ENCODE measurements around the gene ZDHHC7. TPM values are rescaled to one million over a fixed set of nuclear protein-coding genes. Genes with fewer than 3 reads are reported as not detected.

The ZDHHC7 gene
- polyA plus RNA-seq, 2 of the 4 experiments (the other 2 are of a cell fraction) = 42.3 to 58.0 TPM

GRCh38 chr16:84996365-84996764 lies 15.0 kb downstream of the ZDHHC7 start:
- WGBS (ENCODE audit: missing lambda C conversion rate) = 95% methylated on average over 11 of the region's 11 CpGs
- H3K4me1 ChIP-seq = peaks cover 78% of the 10 kb centered on the region
- POLR2A ChIA-PET = no interaction called here
- peak overlapping the region; percentile 94 to 96 for H3K27ac ChIP-seq
- ATAC-seq = no peak
- no peak for DNase-seq (ENCODE audit: low read depth in 1 of 2, low spot score in 1 of 2)
- H3K4me2 ChIP-seq = peak overlapping the region; percentile 85
- CTCF ChIA-PET = interaction anchor here (0.6 to 5.3 kb wide), 7 partner anchors 9 to 243 kb away, joined by 3 to 37 read pairs (median 7); no protein-coding TSS in a partner anchor
- no peak overlapping the region for H3K4me3 ChIP-seq
- no peak for FAIRE-seq
- TF ChIP-seq SREBF2 (IDR thresholded peaks at IDR 0.05) (no peak), E2F6 (IDR thresholded peaks at IDR 0.05; ENCODE audit: borderline replicate concordance, low read depth) (no peak), CTCF (IDR thresholded peaks at IDR 0.05) (no peak), HOXB13 (CRISPR knock-in tag; IDR thresholded peaks at IDR 0.05; ENCODE audit: low read depth) (no peak), NFE2L2 (conservative IDR thresholded peaks at IDR 0.05; ENCODE audit: low read length) (no peak), POLR2A (IDR thresholded peaks at IDR 0.05; ENCODE audit: low read length) (no peak), BHLHE40 (IDR thresholded peaks at IDR 0.05; ENCODE audit: low read depth, low read length) (no peak), MYC (IDR thresholded peaks at IDR 0.05; ENCODE audit: borderline replicate concordance, low read length) (no peak), ELK1 (IDR thresholded peaks at IDR 0.05; ENCODE audit: low read depth, low read length) (no peak), POLR2AphosphoS2 (conservative IDR thresholded peaks at IDR 0.05; ENCODE audit: low read length) (no peak), HOXB5 (CRISPR knock-in tag; IDR thresholded peaks at IDR 0.05) (no peak), EHMT2 (IDR thresholded peaks at IDR 0.05; ENCODE audit: low read depth) (no peak), NPAS2 (CRISPR knock-in tag; IDR thresholded peaks at IDR 0.05; ENCODE audit: borderline replicate concordance) (no peak), ZFP36 (IDR thresholded peaks at IDR 0.05; ENCODE audit: borderline replicate concordance, partially characterized antibody) (no peak)
- no peaks in the 10 kb centered on the region for H3K9me3 ChIP-seq

- FAIRE-seq = no peak
- 76% methylated on average over 8 of the region's 8 CpGs for WGBS (ENCODE audit: missing lambda C conversion rate)
- TF ChIP-seq NFE2L2 (conservative IDR thresholded peaks at IDR 0.05; ENCODE audit: low read length) = no peak
- TF ChIP-seq EHMT2 (IDR thresholded peaks at IDR 0.05; ENCODE audit: low read depth) = no peak
- no peak for TF ChIP-seq BCL3 (IDR thresholded peaks at IDR 0.05)
- TF ChIP-seq NPAS2 (CRISPR knock-in tag; IDR thresholded peaks at IDR 0.05; ENCODE audit: borderline replicate concordance) = no peak
- no peak for TF ChIP-seq ZSCAN20 (CRISPR knock-in tag; IDR thresholded peaks at IDR 0.05)
- TF ChIP-seq POLR2AphosphoS2 (conservative IDR thresholded peaks at IDR 0.05; ENCODE audit: low read length) = no peak
- no peak for TF ChIP-seq CEBPB (IDR thresholded peaks at IDR 0.05)
- no peak for TF ChIP-seq CBX8 (IDR thresholded peaks at IDR 0.05)
- no peak for TF ChIP-seq JUN (IDR thresholded peaks at IDR 0.05)
- TF ChIP-seq RAD21 (conservative IDR thresholded peaks at IDR 0.05 in 1 of 2, IDR thresholded peaks at IDR 0.05 in 1 of 2) = no peak
- TF ChIP-seq ZFP36 (IDR thresholded peaks at IDR 0.05; ENCODE audit: borderline replicate concordance, partially characterized antibody) = no peak
- TF ChIP-seq RFX5 (IDR thresholded peaks at IDR 0.05) = no peak
- TF ChIP-seq CHD4 (IDR thresholded peaks at IDR 0.05; ENCODE audit: borderline replicate concordance) = no peak
- TF ChIP-seq ESRRA (IDR thresholded peaks at IDR 0.05; ENCODE audit: borderline replicate concordance, low read length) = no peak
- no peak for TF ChIP-seq CTCF (IDR thresholded peaks at IDR 0.05)
- TF ChIP-seq REST (IDR thresholded peaks at IDR 0.05) = no peak
- no peak for TF ChIP-seq CBX2 (IDR thresholded peaks at IDR 0.05; ENCODE audit: borderline replicate concordance, low read depth)
Measured at GRCh38 chr16:84995663-84996062, 15.7 kb downstream of the ZDHHC7 start.

More at GRCh38 chr16:84995663-84996062, 15.7 kb downstream of the ZDHHC7 start:
- Histone ChIP-seq H3K27ac (peak overlapping the region; percentile 94 to 96), H3K4me2 (peak overlapping the region; percentile 85), H3K9me3 (no peaks in the 10 kb centered on the region), H3K4me3 (peak overlapping the region; percentile 15; the same call in 1 of the 3 replicates), H3K4me1 (peaks cover 71% of the 10 kb centered on the region)
- CTCF ChIA-PET = interaction anchor here (1.3 to 5.3 kb wide), 7 partner anchors 9 to 257 kb away, joined by 3 to 37 read pairs (median 7); no protein-coding TSS in a partner anchor
- DNase-seq (ENCODE audit: low read depth in 1 of 2, low spot score in 1 of 2) (no peak), ATAC-seq (no peak)
- POLR2A ChIA-PET = interaction anchor here (0.6 to 2.0 kb wide), 3 partner anchors 10 to 16 kb away, joined by 3 to 11 read pairs (median 9); partner anchors contain the start of gene ZDHHC7
